ENCODE data around the gene MYO9B. TPM values are rescaled to one million over a fixed set of nuclear protein-coding genes. Genes with fewer than 3 reads are reported as not detected.
"Not testable (repeated sequence)": the region's sequence is repeated elsewhere in the genome, so short reads cannot be mapped to it uniquely, and the experiment has no call there.

MYO9B gene
- total RNA-seq, 1 donor from 2014 or later: 123 TPM

DNA sequence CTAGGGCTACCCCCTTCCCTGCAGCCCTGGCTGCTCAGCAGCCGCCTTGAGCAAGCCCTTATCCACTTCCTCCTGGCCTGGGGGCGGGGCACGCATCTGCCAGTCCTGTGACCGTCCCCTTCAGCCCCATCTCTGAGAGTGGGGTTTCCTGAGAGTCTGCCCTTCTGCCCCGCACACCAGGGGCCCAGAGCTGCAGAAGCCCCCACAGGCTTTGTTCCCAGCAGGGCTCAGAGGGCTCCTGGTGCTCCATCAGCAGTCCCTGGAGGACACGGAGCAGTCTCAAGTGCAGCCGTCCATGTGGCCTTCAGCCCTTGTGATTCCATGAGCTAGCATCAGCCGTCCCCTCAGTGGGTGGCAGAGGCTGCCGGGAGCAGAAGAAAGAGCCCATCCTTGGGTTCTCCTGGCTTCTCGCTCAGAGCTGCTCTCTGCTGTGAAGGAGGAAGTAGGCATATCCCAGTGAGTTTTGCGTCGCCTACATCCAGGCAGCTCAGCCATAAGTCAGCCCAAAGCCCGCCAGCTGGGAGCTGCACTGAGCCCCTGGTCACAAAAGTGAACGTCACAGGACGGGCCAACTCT, 16.3 kb downstream of the MYO9B start:
- Histone ChIP-seq H3K9me3 (ENCODE audit: insufficient read depth, low read depth, low read length) (no peaks in the 10 kb centered on the region), H4K20me1 (ENCODE audit: insufficient read depth, low read length) (peaks cover 81% of the 10 kb centered on the region), H3K4me1 (ENCODE audit: insufficient read depth, low read length) (peaks cover 28% of the 10 kb centered on the region), H3K4me2 (ENCODE audit: low read length) (no peak overlapping the region), H3K36me3 (ENCODE audit: insufficient read depth, low read length) (peaks cover under 1% of the 10 kb centered on the region), H3K27me3 (ENCODE audit: insufficient read depth, low read length) (no peaks in the 10 kb centered on the region), H3K27ac (ENCODE audit: low read depth, low read length) (no peak overlapping the region), H3K4me3 (ENCODE audit: insufficient read depth, low read depth, low read length) (no peak overlapping the region), H3K9ac (ENCODE audit: low read length) (no peak overlapping the region), H3K79me2 (ENCODE audit: insufficient read depth, low read length) (peaks cover 100% of the 10 kb centered on the region), H2AFZ (ENCODE audit: low read depth, low read length) (no peak overlapping the region)
- Mint-ChIP-seq H3K4me3 (ENCODE audit: unreplicated experiment) (no peak overlapping the region), H3K9me3 (ENCODE audit: unreplicated experiment) (no peaks in the 10 kb centered on the region), H3K27ac (ENCODE audit: unreplicated experiment) (no peak overlapping the region), H3K36me3 (ENCODE audit: low read depth, unreplicated experiment) (peaks cover 16% of the 10 kb centered on the region), H3K4me1 (ENCODE audit: low read depth, unreplicated experiment) (peaks cover 46% of the 10 kb centered on the region), H3K27me3 (ENCODE audit: low read depth, unreplicated experiment) (no peaks in the 10 kb centered on the region)
- no peak for TF ChIP-seq EZH2 (IDR thresholded peaks at IDR 0.05; ENCODE audit: insufficient read depth, low read length)
- TF ChIP-seq, protein P1, sequence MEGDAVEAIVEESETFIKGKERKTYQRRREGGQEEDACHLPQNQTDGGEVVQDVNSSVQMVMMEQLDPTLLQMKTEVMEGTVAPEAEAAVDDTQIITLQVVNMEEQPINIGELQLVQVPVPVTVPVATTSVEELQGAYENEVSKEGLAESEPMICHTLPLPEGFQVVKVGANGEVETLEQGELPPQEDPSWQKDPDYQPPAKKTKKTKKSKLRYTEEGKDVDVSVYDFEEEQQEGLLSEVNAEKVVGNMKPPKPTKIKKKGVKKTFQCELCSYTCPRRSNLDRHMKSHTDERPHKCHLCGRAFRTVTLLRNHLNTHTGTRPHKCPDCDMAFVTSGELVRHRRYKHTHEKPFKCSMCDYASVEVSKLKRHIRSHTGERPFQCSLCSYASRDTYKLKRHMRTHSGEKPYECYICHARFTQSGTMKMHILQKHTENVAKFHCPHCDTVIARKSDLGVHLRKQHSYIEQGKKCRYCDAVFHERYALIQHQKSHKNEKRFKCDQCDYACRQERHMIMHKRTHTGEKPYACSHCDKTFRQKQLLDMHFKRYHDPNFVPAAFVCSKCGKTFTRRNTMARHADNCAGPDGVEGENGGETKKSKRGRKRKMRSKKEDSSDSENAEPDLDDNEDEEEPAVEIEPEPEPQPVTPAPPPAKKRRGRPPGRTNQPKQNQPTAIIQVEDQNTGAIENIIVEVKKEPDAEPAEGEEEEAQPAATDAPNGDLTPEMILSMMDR (IDR thresholded peaks at IDR 0.05; ENCODE audit: insufficient read depth, low read depth, low read length): no peak
- no peak for FAIRE-seq
- no peak for DNase-seq (ENCODE audit: low read depth)

DNA sequence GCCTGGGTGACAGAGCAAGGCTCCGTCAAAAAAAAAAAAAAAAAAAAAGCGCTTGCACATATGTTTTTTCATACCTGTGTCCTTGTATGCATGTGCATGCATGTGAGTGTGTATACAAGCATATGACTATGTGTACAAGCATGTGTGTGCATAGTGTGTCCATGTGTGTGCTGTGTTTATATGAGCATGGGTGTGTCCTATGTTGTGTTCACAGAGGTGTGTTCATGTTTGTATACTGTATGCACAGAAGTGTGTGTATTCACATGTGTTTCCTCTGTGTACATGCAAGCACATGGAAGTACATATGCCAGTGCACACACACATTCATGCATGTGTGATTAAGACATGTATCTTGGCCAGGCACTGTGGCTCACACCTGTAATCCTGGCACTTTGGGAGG, 17.1 kb downstream of the MYO9B start:
- H3K4me1 Mint-ChIP-seq (ENCODE audit: low read depth, unreplicated experiment): peaks cover 42% of the 10 kb centered on the region
- H4K20me1 ChIP-seq (ENCODE audit: insufficient read depth, low read length): peaks cover 80% of the 10 kb centered on the region
- FAIRE-seq (no peak), DNase-seq (ENCODE audit: low read depth) (no peak)
- no peak overlapping the region for H3K27ac Mint-ChIP-seq (ENCODE audit: unreplicated experiment)
- no peak overlapping the region for H3K4me2 ChIP-seq (ENCODE audit: low read length)
- H3K79me2 ChIP-seq (ENCODE audit: insufficient read depth, low read length): peaks cover 100% of the 10 kb centered on the region
- no peaks in the 10 kb centered on the region for H3K9me3 Mint-ChIP-seq (ENCODE audit: unreplicated experiment)
- H3K4me1 ChIP-seq (ENCODE audit: insufficient read depth, low read length): peaks cover 32% of the 10 kb centered on the region
- no peak overlapping the region for H3K4me3 Mint-ChIP-seq (ENCODE audit: unreplicated experiment)
- TF ChIP-seq, protein P1 (IDR thresholded peaks at IDR 0.05; ENCODE audit: insufficient read depth, low read depth, low read length): no peak
- no peak for TF ChIP-seq EZH2 (IDR thresholded peaks at IDR 0.05; ENCODE audit: insufficient read depth, low read length)
- H3K9me3 ChIP-seq (ENCODE audit: insufficient read depth, low read depth, low read length): no peaks in the 10 kb centered on the region
- peaks cover 12% of the 10 kb centered on the region for H3K36me3 Mint-ChIP-seq (ENCODE audit: low read depth, unreplicated experiment)
- no peak overlapping the region for H2AFZ ChIP-seq (ENCODE audit: low read depth, low read length)
- H3K27ac ChIP-seq (ENCODE audit: low read depth, low read length): no peak overlapping the region
- no peaks in the 10 kb centered on the region for H3K27me3 ChIP-seq (ENCODE audit: insufficient read depth, low read length)
- H3K27me3 Mint-ChIP-seq (ENCODE audit: low read depth, unreplicated experiment): no peaks in the 10 kb centered on the region
- H3K36me3 ChIP-seq (ENCODE audit: insufficient read depth, low read length): no peaks in the 10 kb centered on the region
- H3K9ac ChIP-seq (ENCODE audit: low read length): no peak overlapping the region
- H3K4me3 ChIP-seq (ENCODE audit: insufficient read depth, low read depth, low read length): no peak overlapping the region

DNA sequence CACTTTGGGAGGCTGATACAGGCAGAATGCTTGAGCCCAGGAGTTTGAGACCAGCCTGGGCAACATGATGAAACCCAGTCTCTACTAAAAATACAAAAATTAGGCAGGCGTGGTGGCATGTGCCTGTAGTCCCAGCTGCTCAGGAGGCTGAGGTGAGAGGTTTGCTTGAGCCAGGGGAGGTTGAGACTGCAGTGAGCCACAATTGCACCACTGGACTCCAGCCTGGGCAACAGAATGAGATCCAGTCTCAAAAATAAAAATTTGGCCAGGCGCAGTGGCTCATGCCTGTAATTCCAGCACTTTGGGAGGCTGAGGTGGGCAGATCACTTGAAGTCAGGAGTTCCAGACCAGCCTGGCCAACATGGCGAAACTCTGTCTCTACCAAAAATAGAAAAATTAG, 19.1 kb downstream of the MYO9B start:
- not testable (repeated sequence) for H3K36me3 Mint-ChIP-seq (ENCODE audit: low read depth, unreplicated experiment); H3K4me3 ChIP-seq (ENCODE audit: insufficient read depth, low read depth, low read length); H3K27me3 Mint-ChIP-seq (ENCODE audit: low read depth, unreplicated experiment); FAIRE-seq; H3K27me3 ChIP-seq (ENCODE audit: insufficient read depth, low read length); H3K27ac ChIP-seq (ENCODE audit: low read depth, low read length); H3K4me2 ChIP-seq (ENCODE audit: low read length); DNase-seq (ENCODE audit: low read depth); H3K9me3 Mint-ChIP-seq (ENCODE audit: unreplicated experiment); H3K9me3 ChIP-seq (ENCODE audit: insufficient read depth, low read depth, low read length); H3K36me3 ChIP-seq (ENCODE audit: insufficient read depth, low read length); H2AFZ ChIP-seq (ENCODE audit: low read depth, low read length); H3K9ac ChIP-seq (ENCODE audit: low read length)
- peaks cover 20% of the 10 kb centered on the region for H3K4me1 ChIP-seq (ENCODE audit: insufficient read depth, low read length)
- Mint-ChIP-seq H3K27ac (ENCODE audit: unreplicated experiment) (peak overlapping the region; percentile 12), H3K4me1 (ENCODE audit: low read depth, unreplicated experiment) (peaks cover 38% of the 10 kb centered on the region), H3K4me3 (ENCODE audit: unreplicated experiment) (peak overlapping the region; percentile 40)
- H3K79me2 ChIP-seq (ENCODE audit: insufficient read depth, low read length): peaks cover 100% of the 10 kb centered on the region
- peaks cover 76% of the 10 kb centered on the region for H4K20me1 ChIP-seq (ENCODE audit: insufficient read depth, low read length)
